Prostate gland (tissue), 2 donors: ENCODE measurements around the gene CDH13. TPM values are rescaled to one million over a fixed set of nuclear protein-coding genes. Genes with fewer than 3 reads are reported as not detected.

ENCODE experiments used
- DNase-seq: peaks from one replicate; pipeline ENCODE4 v3.0.0-alpha.2; 2019; ENCODE audit warnings: low spot score
- H3K27ac ChIP-seq, 2 donors: fragments of 200-600 bp; sonication (generic); 2 replicates each; pipeline ENCODE4 v1.5.1; 2017 to 2019
- H3K27me3 ChIP-seq: fragments of 200-600 bp; sonication (generic); replicated peaks from 2 replicates; pipeline ENCODE4 v1.5.1; 2019; ENCODE audit not compliant: insufficient read depth
- H3K36me3 ChIP-seq, 2 donors: fragments of 200-600 bp; sonication (generic); 1 replicate in 1 of 2; 2 replicates in 1 of 2; pipeline versions ENCODE4 v1.5.1 to v1.8.1; 2017 to 2019
- H3K4me1 ChIP-seq: fragments of 200-600 bp; sonication (generic); replicated peaks from 2 replicates; pipeline ENCODE4 v1.5.1; 2019
- H3K4me3 ChIP-seq, 2 donors: fragments of 200-600 bp; sonication (generic); 2 replicates each; pipeline ENCODE4 v1.5.1; 2017 to 2019
- H3K9me3 ChIP-seq: fragments of 200-600 bp; sonication (generic); 2 replicates; pipeline ENCODE4 v1.5.1; 2017
- POLR2A ChIP-seq: fragments of 450-650 bp; IDR thresholded peaks from one replicate; pipeline ENCODE4 v1.6.1; 2016; ENCODE audit warnings: antibody characterized with exemption, mild to moderate bottlenecking
- POLR2AphosphoS5 ChIP-seq: sonication (generic); formaldehyde crosslinking; IDR thresholded peaks from one replicate; pipeline ENCODE4 v1.6.1; 2017; ENCODE audit warnings: antibody characterized with exemption
- WGBS: methylation state at CpG from one replicate; pipeline ENCODE4 v1.1.5; 2018; 5-methylcytosine and 5-hydroxymethylcytosine counted together
- intact Hi-C: fragments of 100-400 bp; cut with DNase I; formaldehyde crosslinking; loops from one replicate; pipeline ENCODE4 v1.14.2; 2022
- total RNA-seq, 2 donors: library from RNA; depleted of rRNA; stranded (reverse); fragments of >200 nt; gene quantifications; one replicate each; pipeline ENCODE4 v1.1.0, GENCODE V29; 2016
- TF ChIP-seq, protein P1 (sequence below), 4 experiments: fragments of 200-600 bp in 2 of 4; fragments of 450-650 bp in 2 of 4; sonication (generic) in 2 of 4; IDR thresholded peaks; 1 replicate in 3 of 4; 2 replicates in 1 of 4; pipeline ENCODE4 v1.5.1; 2016 to 2019; ENCODE audit warnings: antibody characterized with exemption in 4 of 4, mild to moderate bottlenecking in 2 of 4, moderate library complexity in 2 of 4

The CDH13 gene
- total RNA-seq, 2 donors from 2014 or later = 20.6 to 23.0 TPM

DNA sequence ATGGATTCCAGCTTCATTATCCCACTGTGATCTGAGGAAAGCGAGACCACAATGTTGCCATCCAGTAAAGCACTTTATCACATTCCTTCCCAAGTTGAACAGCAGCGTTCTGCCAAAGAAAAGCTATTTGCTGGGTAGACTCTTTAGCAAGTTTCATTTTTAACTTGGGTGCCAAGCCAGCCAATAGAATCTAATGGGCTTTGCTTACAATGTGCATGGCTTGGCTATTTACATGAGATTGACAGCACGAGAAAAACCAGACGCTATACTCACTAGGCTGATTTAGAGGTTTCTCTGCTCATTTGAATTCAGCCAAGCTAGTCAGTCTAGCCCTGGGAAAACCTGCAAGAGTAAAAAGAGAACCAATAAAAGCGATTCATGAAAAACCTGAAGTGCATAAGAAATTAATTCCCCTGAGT, 108.9 kb downstream of the CDH13 start:
- no peak overlapping the region for H3K4me3 ChIP-seq
- no peaks in the 10 kb centered on the region for H3K4me1 ChIP-seq
- no peaks in the 10 kb centered on the region for H3K9me3 ChIP-seq
- H3K36me3 ChIP-seq = no peaks in the 10 kb centered on the region
- DNase-seq = no peak
- H3K27me3 ChIP-seq = no peaks in the 10 kb centered on the region
- intact Hi-C loops = no loop called here
- 30% methylated on average over 5 of the region's 5 CpGs for WGBS
- TF ChIP-seq, protein P1, sequence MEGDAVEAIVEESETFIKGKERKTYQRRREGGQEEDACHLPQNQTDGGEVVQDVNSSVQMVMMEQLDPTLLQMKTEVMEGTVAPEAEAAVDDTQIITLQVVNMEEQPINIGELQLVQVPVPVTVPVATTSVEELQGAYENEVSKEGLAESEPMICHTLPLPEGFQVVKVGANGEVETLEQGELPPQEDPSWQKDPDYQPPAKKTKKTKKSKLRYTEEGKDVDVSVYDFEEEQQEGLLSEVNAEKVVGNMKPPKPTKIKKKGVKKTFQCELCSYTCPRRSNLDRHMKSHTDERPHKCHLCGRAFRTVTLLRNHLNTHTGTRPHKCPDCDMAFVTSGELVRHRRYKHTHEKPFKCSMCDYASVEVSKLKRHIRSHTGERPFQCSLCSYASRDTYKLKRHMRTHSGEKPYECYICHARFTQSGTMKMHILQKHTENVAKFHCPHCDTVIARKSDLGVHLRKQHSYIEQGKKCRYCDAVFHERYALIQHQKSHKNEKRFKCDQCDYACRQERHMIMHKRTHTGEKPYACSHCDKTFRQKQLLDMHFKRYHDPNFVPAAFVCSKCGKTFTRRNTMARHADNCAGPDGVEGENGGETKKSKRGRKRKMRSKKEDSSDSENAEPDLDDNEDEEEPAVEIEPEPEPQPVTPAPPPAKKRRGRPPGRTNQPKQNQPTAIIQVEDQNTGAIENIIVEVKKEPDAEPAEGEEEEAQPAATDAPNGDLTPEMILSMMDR (IDR thresholded peaks at IDR 0.05) = no peak
- TF ChIP-seq POLR2AphosphoS5 (no peak), POLR2A (no peak)
- no peak overlapping the region for H3K27ac ChIP-seq

GRCh38 chr16:82736224-82736623, 109.5 kb downstream of the CDH13 start:
- Histone ChIP-seq H3K9me3 (no peaks in the 10 kb centered on the region), H3K4me1 (no peaks in the 10 kb centered on the region), H3K4me3 (no peak overlapping the region), H3K27me3 (no peaks in the 10 kb centered on the region), H3K27ac (no peak overlapping the region), H3K36me3 (no peaks in the 10 kb centered on the region)
- DNase-seq = no peak
- WGBS = 40% methylated on average over 2 of the region's 2 CpGs
- TF ChIP-seq POLR2A (no peak), POLR2AphosphoS5 (no peak)
- TF ChIP-seq, protein P1 (IDR thresholded peaks at IDR 0.05) = no peak
- intact Hi-C loops = no loop called here

DNA sequence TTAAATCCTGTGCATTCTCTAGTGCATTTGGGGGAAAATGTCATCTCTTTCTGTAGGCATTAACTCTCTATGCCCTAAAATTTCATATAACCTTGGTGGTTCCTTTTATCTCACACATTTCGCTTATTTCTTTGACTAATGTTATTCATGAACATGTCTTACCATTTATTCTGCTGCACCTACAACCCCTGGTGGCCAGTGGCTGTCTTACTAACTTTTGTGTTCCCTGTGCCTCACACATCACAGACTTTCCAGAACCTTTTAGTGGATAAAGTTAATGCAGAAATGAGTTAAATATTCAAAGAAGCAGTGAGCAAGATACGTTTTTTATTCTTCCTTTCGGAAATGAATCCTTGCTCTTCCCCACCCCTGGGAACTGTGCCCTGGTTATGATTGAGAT, 111.9 kb downstream of the CDH13 start:
- H3K9me3 ChIP-seq = no peaks in the 10 kb centered on the region
- 79% methylated on average over 3 of the region's 3 CpGs for WGBS
- no peaks in the 10 kb centered on the region for H3K36me3 ChIP-seq

GRCh38 chr16:82741073-82741615, 114.4 kb downstream of the CDH13 start:
- H3K27me3 ChIP-seq = no peaks in the 10 kb centered on the region
- intact Hi-C loops = no loop called here
- TF ChIP-seq POLR2AphosphoS5 (no peak), POLR2A (no peak)
- H3K9me3 ChIP-seq = no peaks in the 10 kb centered on the region
- no peak overlapping the region for H3K27ac ChIP-seq
- no peaks in the 10 kb centered on the region for H3K4me1 ChIP-seq
- DNase-seq = no peak
- 36% methylated on average over 5 of the region's 5 CpGs for WGBS
- no peak overlapping the region for H3K4me3 ChIP-seq
- H3K36me3 ChIP-seq = no peaks in the 10 kb centered on the region

More for the DNA sequence above, 111.9 kb downstream of the CDH13 start:
- H3K27ac ChIP-seq = no peak overlapping the region
- H3K4me1 ChIP-seq = no peaks in the 10 kb centered on the region
- intact Hi-C loops = no loop called here
- no peaks in the 10 kb centered on the region for H3K27me3 ChIP-seq
- no peak for TF ChIP-seq POLR2A
- no peak for TF ChIP-seq POLR2AphosphoS5
- TF ChIP-seq, protein P1 (IDR thresholded peaks at IDR 0.05) = no peak
- no peak overlapping the region for H3K4me3 ChIP-seq
- no peak for DNase-seq

GRCh38 chr16:82744958-82745357, 118.2 kb downstream of the CDH13 start:
- Histone ChIP-seq H3K36me3 (no peaks in the 10 kb centered on the region), H3K27ac (no peak overlapping the region), H3K4me3 (no peak overlapping the region), H3K4me1 (no peaks in the 10 kb centered on the region), H3K27me3 (no peaks in the 10 kb centered on the region), H3K9me3 (no peaks in the 10 kb centered on the region)
- TF ChIP-seq POLR2AphosphoS5 (no peak), POLR2A (no peak)
- TF ChIP-seq, protein P1 (IDR thresholded peaks at IDR 0.05) = no peak
- DNase-seq = no peak
- intact Hi-C loops = no loop called here
- 80% methylated on average over 7 of the region's 7 CpGs for WGBS
